Activated CD8-positive, alpha-beta memory T cell treated with anti-CD3 and anti-CD28 coated beads, Interleukin-2, amount 50 U/mL, for 4 hours (primary cell): Measurements from ENCODE around the gene CTNNBL1.

Experiments used
- DNase-seq: peaks from one replicate; pipeline ENCODE4 v3.0.0-alpha.2; 2020

Gene CTNNBL1

GRCh38 chr20:37882961-37883712 lies 189.3 kb downstream of the CTNNBL1 start:
- no peak for DNase-seq

GRCh38 chr20:37885042-37885441 lies 191.2 kb downstream of the CTNNBL1 start:
- DNase-seq, result no peak

DNA sequence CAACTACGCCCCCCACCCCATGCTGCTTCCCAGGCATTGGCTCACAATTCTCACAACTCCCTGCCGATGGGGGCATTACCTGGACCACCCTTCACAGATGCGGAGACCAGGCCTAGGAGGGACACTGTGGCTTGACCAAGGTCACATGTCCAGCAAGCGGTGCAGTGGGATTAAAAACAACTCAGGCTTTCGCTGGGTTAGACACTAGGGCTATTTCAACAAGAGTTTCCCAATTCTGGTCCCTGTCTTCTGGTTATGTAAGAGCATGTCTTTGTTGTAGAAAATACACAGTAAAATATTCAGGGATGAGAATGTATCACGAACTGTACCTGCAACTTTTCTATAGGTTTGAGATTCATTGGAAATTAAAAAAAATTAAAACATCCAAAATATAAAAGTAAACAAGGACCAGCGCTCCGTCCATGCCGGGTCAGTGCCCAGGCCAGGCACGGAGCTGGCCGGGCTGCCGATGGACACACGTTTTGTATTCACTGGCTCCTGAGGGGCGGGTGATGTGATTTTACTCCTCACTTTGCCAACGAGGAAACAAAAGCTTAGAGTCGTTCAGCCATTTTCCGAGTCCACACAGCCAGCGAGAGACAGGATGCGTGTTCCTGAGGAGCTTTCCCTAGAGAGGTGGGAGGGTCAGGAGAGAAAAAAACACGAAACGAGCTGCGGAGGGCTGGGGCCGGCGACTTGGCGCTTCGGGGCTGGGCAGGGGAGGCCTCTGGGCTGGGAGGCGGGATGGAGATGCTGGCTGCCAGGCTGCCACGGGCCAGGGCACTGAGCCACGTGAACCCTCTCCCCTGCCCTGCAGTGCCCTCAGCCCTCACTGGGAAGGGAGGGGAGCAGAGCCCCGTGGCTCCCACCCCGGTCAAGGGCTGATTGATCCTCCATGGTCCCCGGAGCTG lies 192.0 kb downstream of the CTNNBL1 start:
- no peak for DNase-seq

DNA sequence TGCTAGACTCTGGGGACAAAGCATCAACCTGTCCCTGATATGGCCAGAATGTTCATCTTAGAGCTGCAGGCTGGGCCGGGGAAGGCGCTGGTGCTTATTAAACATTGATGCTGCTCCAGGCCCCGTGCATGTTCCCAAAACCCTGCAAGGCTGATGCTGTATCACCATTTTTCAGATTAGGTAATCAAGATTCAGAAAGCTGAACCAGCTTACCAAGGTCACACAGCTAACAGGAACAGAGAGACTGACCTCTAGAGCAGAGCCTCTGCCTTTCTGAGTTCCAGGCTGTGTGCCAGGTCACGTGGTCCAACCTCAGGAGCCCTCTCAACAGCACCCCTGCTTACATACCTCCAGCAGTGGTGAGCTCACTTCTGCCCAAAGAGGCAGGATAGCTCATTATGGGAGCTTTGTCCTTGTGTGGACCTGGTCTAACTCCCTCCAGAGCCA lies 193.0 kb downstream of the CTNNBL1 start:
- DNase-seq, result no peak

DNA sequence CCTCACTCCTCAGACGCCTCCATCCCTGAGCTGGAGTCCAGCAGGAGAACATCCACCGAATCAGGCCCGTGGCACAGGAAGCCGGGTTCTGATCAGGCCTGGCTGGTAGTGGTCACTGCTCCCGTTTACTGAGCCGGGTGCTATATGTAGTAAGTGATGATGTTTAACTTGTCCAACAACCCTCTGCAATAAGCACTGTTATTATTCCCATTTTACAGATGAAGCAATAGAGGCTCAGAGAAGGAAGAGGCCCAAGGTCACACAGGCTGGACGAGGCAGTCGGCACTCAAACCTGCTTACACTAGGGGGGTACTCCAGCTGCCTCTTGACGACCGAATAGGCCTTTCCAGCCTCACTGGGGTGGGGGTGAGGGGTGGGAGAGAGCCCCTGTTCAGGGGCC lies 194.8 kb downstream of the CTNNBL1 start:
- no peak for DNase-seq

DNA sequence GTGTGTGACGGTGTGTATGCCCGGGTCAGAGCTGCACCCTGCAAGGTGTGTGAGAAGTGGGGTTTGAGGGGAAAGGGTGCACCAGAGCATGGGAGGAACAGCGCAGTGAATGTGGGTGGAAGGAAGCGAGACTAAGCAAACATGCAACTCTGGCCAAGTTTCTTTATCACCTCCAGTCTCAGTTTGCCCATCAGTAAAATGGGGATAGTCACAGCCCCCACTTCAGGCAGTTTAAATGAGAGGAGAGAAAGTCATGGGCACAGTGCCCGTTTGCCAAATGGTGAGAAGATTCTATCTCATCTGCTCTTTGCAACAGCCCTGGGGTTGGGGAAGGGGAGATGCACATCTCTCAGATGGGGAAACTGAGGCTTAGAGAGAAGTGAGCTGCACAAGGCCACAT lies 196.3 kb downstream of the CTNNBL1 start:
- no peak for DNase-seq

GRCh38 chr20:37890643-37891042 lies 196.8 kb downstream of the CTNNBL1 start:
- no peak for DNase-seq

DNA sequence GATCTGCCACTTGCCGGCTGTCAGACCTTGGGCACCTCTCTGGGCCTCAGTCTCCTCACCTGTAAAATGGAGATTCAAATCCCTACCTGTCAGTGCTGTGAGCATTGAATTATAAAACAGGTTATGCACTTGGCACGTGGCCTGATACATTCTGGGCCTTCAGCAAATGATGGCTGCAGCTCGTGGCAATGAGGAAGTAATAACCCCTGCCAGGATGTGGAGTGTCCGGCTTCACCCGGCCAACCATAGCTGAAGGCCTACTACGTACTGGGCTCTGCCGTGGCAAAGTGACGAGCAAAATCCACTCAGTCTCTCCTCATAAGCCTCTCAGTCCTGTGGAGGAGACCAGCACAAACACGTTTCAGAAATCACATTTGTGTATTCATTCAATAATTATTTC lies 198.2 kb downstream of the CTNNBL1 start:
- DNase-seq, result no peak

GRCh38 chr20:37893566-37894241 lies 199.9 kb downstream of the CTNNBL1 start:
- DNase-seq, result no peak

DNA sequence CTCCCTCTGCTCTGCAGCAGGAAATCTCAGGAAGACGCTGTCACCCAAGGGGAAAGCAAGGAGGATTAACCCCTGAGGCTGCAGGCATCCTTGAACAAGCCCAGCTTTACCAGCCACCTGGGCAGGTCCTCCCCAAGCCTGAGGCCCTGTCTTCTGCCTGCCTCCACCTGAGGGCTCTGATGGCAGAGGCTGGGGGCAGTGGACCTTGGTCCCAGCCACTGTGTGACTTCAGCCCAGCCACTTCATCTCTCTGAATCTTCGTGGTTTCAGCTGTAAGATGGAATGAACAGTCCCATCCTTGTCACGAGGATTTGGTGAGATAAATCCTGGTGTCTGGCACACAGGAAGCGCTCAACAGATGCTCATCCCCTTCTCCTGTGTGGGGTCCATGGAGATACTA lies 200.6 kb downstream of the CTNNBL1 start:
- DNase-seq, result no peak

GRCh38 chr20:37895166-37895565 lies 201.3 kb downstream of the CTNNBL1 start:
- DNase-seq, result no peak

- no peak for DNase-seq
Measured at GRCh38 chr20:37896932-37897548, 203.2 kb downstream of the CTNNBL1 start.

DNA sequence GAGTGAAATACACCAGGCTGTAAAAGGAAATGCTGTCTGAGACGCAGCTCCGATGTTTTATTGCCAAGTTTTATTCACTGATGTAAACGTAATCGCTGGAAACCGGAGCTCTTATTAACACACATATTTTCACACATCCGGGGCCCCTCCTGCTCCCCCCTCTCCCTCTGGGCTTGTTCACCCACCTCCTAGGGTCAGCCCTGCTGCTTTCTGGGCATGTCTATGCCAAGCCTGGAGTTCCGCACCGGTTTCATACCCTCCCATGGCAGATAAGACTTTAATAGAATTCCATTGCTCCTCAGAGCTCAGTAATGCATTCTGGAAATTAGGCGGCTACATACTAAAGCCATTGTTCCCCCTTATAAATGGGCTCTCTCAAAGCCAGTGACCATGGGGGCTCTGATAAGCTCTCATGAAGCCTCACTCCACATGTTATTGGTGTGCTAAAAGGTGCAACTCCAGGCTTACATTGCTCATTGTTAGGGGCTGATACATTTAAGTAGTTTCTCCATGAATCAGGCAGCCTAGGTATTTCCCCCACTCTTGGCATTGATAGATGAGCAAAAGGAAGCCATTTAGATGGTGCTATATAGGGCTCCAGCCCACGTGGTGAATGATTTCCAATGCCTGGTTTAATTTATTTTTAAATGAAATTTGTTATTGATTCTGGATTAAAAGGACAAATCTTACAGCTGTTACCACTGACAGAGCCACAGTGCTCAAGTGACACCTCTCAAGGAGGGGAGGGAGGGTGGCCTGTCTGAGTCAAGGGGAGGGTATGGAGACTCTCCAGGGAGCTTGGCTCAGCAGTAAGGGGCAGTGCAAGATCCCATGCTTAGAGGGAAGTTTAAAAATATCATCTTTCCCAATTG lies 204.6 kb downstream of the CTNNBL1 start:
- DNase-seq, result no peak

- DNase-seq, result no peak
Measured at GRCh38 chr20:37899105-37900045, 205.5 kb downstream of the CTNNBL1 start.

- no peak for DNase-seq
Measured at GRCh38 chr20:37901240-37901639, 207.4 kb downstream of the CTNNBL1 start.

DNA sequence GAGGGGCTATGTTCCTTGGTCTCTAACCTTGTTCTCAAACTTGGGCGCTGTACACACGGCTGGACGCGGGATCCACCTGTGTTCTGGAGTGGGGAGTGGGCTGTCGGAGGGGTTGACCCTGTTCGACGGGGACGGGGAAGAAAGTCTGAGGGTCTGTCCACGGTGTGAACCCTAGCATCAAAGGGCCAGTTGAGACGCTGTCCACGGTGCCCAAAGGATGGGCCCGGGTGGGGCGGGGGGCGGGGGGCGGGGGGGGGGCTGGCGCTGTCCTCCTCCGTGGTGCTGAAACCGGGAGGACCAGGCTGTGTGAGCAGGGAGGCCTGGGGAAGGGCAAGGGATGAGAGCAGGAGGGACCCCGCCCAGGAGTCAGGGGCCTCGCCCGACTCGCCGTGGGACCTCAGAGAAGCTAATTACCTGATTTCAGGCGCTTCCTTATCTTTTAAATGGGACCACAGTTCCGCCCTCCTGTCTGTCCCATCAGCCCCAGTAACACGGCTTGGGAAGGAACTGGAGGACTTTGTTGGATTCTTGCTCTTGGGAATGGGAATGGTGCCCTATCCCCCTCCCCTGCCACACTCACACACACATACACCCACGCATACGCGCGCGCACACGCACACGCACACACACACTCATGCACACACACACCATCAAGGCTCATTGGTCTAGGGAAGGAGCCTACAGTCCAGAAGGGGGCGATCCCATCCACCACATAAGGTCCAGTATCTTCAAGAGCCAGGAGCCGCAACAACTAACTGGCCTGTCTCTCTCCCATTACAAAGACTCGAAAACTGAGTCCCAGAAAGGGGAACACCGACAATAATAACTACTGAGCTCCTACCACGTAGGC lies 208.0 kb downstream of the CTNNBL1 start:
- no peak for DNase-seq

GRCh38 chr20:37902504-37903313 lies 208.9 kb downstream of the CTNNBL1 start, which contains the start of gene VSTM2L:
Gene VSTM2L, plus strand, starts transcription at chr20:37903127. Its CDS starts 224 bp downstream, at chr20:37903351.
- no peak for DNase-seq

DNA sequence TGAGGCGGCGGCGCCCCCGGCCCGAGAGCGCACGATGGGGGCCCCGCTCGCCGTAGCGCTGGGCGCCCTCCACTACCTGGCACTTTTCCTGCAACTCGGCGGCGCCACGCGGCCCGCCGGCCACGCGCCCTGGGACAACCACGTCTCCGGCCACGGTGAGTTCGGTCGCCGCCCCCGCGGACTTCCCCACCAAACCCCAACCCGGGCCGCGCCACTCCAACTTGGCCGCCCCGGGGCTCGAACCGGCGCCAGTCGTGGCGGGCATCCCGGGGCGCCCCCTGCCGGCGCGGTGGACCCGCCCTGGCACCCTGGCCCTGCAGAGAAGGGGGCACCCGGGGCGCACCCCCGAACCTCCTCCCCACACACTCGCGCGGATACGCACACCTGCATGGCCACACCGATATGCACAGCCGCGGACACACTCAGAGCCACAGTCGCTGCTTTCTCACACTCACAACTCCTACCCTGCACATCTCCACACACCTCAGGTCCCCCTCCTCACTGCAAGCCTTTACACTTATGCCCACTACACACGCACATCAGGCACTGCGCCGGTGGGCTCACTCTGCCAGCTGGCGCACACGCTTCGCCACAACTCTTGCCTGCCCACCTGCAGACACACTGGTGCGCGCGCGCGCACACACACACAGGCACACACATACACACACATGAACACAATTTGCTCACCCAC lies 209.6 kb downstream of the CTNNBL1 start:
- DNase-seq, result no peak
